ENCODE data around the gene CA12. TPM values are rescaled to one million over a fixed set of nuclear protein-coding genes. Genes with fewer than 3 reads are reported as not detected.
A peak's percentile ranks its signal among the peaks of the same experiment; 100 is the strongest.

The CA12 gene
- total and polyA plus RNA-seq, 2 donors (not counting 3 experiments of a cell fraction or from before 2014, with no cell fraction given): 1.1 to 5.9 TPM

DNA sequence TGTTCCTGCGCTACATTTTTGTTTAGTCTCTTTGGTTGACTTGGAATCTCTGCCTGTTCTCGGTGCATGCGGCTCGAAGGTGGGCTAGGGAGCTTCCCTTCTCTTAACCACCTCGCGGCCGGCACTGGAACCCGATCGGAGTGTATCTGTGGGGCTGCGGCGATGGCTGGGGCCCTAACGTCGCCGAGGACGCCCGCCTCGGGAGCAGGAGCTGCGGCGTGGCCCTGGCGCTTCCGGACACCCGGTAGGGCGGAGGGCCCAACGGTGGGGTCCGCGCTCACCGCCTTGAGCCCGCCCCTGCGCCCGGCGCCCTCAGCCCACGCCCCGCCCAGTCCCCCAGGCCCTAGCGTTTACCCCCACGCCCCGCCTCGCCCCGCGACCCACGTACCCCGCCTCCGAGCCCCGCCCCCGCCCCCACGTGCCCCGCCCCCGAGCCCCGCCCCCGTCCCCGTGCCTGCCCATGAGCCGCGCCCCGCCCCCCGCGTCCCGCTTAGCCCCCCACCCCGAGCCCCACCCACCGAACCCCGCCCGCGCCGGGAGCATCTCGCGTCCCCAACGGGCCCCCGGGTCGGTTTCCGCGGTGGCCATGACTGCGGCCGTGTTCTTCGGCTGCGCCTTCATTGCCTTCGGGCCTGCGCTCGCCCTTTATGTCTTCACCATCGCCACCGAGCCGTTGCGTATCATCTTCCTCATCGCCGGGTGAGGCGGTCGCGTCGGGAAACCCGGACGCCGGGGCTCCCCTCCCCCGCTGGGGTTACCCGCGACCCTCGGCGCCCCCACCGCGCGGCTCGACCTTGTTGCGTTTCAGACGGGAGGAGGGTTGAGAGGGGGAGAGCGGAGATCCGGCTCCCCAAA is 104.4 kb downstream of the CA12 start, which contains the start of gene APH1B:
Gene APH1B (plus strand): TSS at position 568 of the 855 bp plus-strand sequence. CDS start 19 bp downstream, at position 587.
- FAIRE-seq (peak; percentile 58), DNase-seq (ENCODE audit: low read depth, low spot score) (peak; percentile 75)
- Histone ChIP-seq H3K9ac (replicated peaks; ENCODE audit: extremely low read depth, insufficient read depth, low read length) (peak within 1 kb of the TSS; percentile 90), H3K27me3 (ENCODE audit: control insufficient read depth in 2 of 2, insufficient read depth in 2 of 2, low read length in 2 of 2) (no peaks in the 10 kb centered on the region), H3K4me1 (ENCODE audit: control insufficient read depth, extremely low read depth, insufficient read depth, low read length) (peaks cover 9% of the 10 kb centered on the region), H2AFZ (ENCODE audit: low read depth, low read length) (peak within 1 kb of the TSS; percentile 89), H3K36me3 (ENCODE audit: control insufficient read depth in 2 of 2, extremely low read depth in 1 of 2, insufficient read depth in 2 of 2, low read length in 2 of 2) (no peaks in the 10 kb centered on the region), H3K9me3 (replicated peaks; ENCODE audit: control insufficient read depth, insufficient read depth, low read length) (no peaks in the 10 kb centered on the region), H3K9me1 (replicated peaks; ENCODE audit: control insufficient read depth, extremely low read depth, insufficient read depth, low read length) (no peaks in the 10 kb centered on the region), H3K27ac (ENCODE audit: insufficient read depth, low read depth, low read length) (peak within 1 kb of the TSS; percentile 33), H3K4me3 (replicated peaks in 1 of 3; ENCODE audit: insufficient read depth in 1 of 3, low read depth in 1 of 3, low read length in 3 of 3) (peak within 1 kb of the TSS; percentile 68 to 85 (median 73)), H4K20me1 (replicated peaks; ENCODE audit: control insufficient read depth, extremely low read depth, insufficient read depth, low read length) (no peaks in the 10 kb centered on the region), H3K4me2 (ENCODE audit: insufficient read depth, low read length) (peak within 1 kb of the TSS; percentile 76), H3K79me2 (ENCODE audit: control insufficient read depth, insufficient read depth, low read length) (no peaks in the 10 kb centered on the region)
- ChIA-PET POLR2A (interaction anchor here (0.7 kb wide), 3 partner anchors 32 to 166 kb away, joined by 4 to 5 read pairs (median 4); no protein-coding TSS in a partner anchor), CTCF (interaction anchor here (0.7 to 3.8 kb wide), 10 partner anchors 10 to 229 kb away, joined by 3 to 12 read pairs (median 4); partner anchors contain the start of gene RPS27L)
- intact Hi-C loops (cut with micrococcal nuclease) (loop anchor here (1.0 to 2.0 kb wide), 4 partner anchors 32 to 155 kb away; partner anchors contain the start of genes RAB8B and RPS27L), dilution Hi-C loops (cut with MboI; ENCODE audit: extremely low pct_ligation_motif_present, low sequenced_read_pairs) (no loop called here)
- no TSS peak for BruUV-seq (replicated peaks)
- peak; percentile 83 for TF ChIP-seq POLR2A (IDR thresholded peaks at IDR 0.05; ENCODE audit: low read depth, low read length)
- peak; percentile 77 for TF ChIP-seq POLR2AphosphoS5 (IDR thresholded peaks at IDR 0.05; ENCODE audit: insufficient read depth, low read depth, low read length)
- TF ChIP-seq GATA2 (IDR thresholded peaks at IDR 0.05; ENCODE audit: insufficient read depth, insufficient read length, low read depth, low read length): no peak

DNA sequence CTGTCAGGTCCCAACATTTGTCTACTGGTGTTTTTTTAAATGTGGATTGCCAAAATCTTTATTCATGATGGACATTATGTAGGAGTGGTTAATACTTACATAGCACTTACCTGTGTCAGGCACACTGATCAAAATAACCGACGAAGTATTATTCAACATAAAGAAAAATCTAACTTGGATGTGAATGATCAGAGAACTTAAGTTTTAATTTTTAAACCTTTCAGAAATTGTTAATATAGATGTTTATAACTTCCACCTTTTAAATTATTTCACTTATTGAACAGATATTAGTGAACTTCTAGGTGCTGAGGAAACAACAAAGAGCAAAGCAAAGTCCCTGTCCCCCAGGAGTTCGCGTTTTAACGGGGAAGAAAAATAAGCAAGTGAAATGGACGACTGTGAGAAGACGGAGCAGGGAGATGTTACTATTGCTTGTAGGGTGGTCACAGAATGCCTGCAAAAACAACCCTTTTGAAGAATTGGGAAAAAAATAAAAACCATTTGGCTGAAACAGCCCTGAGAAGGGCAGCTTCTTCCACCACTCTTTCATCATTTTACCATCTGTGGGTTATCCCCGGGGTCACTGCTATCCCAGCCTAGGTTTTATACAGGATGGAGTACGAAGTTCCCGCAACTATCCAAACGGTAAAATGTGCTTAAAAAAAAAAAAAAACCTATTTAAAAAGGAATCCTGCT is 105.2 kb downstream of the CA12 start:
- H3K9me1 ChIP-seq (replicated peaks; ENCODE audit: control insufficient read depth, extremely low read depth, insufficient read depth, low read length): no peaks in the 10 kb centered on the region
- H3K27ac ChIP-seq (ENCODE audit: insufficient read depth, low read depth, low read length): peak overlapping the region; percentile 33
- H4K20me1 ChIP-seq (replicated peaks; ENCODE audit: control insufficient read depth, extremely low read depth, insufficient read depth, low read length): no peaks in the 10 kb centered on the region
- H2AFZ ChIP-seq (ENCODE audit: low read depth, low read length): peak overlapping the region; percentile 89
- intact Hi-C loops (cut with micrococcal nuclease): loop anchor here (1.0 to 2.0 kb wide), 4 partner anchors 32 to 154 kb away; partner anchors contain the start of genes RAB8B and RPS27L
- H3K4me2 ChIP-seq (ENCODE audit: insufficient read depth, low read length): peak overlapping the region; percentile 71
- H3K36me3 ChIP-seq (ENCODE audit: control insufficient read depth in 2 of 2, extremely low read depth in 1 of 2, insufficient read depth in 2 of 2, low read length in 2 of 2): no peaks in the 10 kb centered on the region
- dilution Hi-C loops (cut with MboI; ENCODE audit: extremely low pct_ligation_motif_present, low sequenced_read_pairs): no loop called here
- H3K9ac ChIP-seq (replicated peaks; ENCODE audit: extremely low read depth, insufficient read depth, low read length): peak overlapping the region; percentile 90
- peak overlapping the region; percentile 31 to 85 (median 60) for H3K4me3 ChIP-seq (replicated peaks in 1 of 3; ENCODE audit: insufficient read depth in 1 of 3, low read depth in 1 of 3, low read length in 3 of 3)
- no peak for DNase-seq (ENCODE audit: low read depth, low spot score)
- H3K9me3 ChIP-seq (replicated peaks; ENCODE audit: control insufficient read depth, insufficient read depth, low read length): no peaks in the 10 kb centered on the region
- TF ChIP-seq POLR2AphosphoS5 (IDR thresholded peaks at IDR 0.05; ENCODE audit: insufficient read depth, low read depth, low read length): no peak
- TF ChIP-seq, protein P1, sequence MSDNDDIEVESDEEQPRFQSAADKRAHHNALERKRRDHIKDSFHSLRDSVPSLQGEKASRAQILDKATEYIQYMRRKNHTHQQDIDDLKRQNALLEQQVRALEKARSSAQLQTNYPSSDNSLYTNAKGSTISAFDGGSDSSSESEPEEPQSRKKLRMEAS (IDR thresholded peaks at IDR 0.05; ENCODE audit: insufficient read depth, insufficient read length): no peak
- POLR2A ChIA-PET: interaction anchor here (0.7 to 1.1 kb wide), 4 partner anchors 32 to 165 kb away, joined by 4 to 9 read pairs (median 4); no protein-coding TSS in a partner anchor
- TSS peak; percentile 90 for BruUV-seq (replicated peaks)
- peaks cover 9% of the 10 kb centered on the region for H3K4me1 ChIP-seq (ENCODE audit: control insufficient read depth, extremely low read depth, insufficient read depth, low read length)
- CTCF ChIA-PET: interaction anchor here (0.7 to 3.8 kb wide), 8 partner anchors 21 to 229 kb away, joined by 3 to 12 read pairs (median 4); partner anchors contain the start of gene RPS27L
- FAIRE-seq: no peak
- no peaks in the 10 kb centered on the region for H3K79me2 ChIP-seq (ENCODE audit: control insufficient read depth, insufficient read depth, low read length)
- H3K27me3 ChIP-seq (ENCODE audit: control insufficient read depth in 2 of 2, insufficient read depth in 2 of 2, low read length in 2 of 2): no peaks in the 10 kb centered on the region

Measured in endothelial cell of umbilical vein (primary cell).